GM18508 (cell line): ENCODE results near the gene SPINK4.

Experiments used
- ATAC-seq: cut with Tn5 transposase; IDR thresholded peaks from one replicate; pipeline ENCODE4 v1.9.1; 2021; ENCODE audit warnings: moderate number of reproducible peaks; ENCODE audit not compliant: insufficient read depth, unreplicated experiment

SPINK4 gene

GRCh38 chr9:33228606-33229005, 11.4 kb upstream of the SPINK4 start:
- ATAC-seq = no peak

DNA sequence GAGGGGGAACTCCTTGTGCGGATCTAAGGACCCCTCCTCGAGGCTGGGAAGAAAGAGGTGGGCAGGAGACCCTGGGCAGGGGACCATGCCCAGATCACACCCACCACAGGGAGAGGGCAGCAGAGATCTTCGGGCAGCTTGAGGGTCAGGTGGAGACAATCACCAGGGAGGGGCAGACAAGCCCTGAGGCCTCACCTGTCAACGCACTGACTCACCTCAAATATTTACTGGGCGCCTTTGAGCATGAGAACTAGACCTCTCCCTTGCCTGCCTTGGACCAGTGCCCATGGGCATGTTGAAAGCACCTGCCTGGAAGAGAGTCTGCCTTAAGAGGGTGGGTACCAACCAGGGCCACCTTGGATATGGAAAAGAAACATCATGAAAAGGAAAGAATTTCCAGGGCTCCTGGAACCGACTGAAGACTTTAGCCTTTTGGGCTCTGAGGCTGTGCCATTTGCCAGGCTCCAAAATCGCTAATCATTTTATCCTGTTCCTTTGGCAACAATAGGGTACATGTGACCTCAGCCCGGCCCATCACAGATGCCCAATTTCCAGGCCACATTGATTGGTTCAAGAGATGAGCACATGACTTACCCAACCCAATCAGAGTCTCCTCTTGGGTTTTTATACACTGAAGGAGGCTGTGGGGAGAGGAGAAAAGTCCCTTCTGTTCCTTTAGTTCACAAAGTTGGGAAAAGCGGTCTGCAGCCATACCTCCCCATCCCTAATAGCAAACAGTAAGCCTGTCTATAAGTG, 10.4 kb upstream of the SPINK4 start:
- ATAC-seq = no peak

GRCh38 chr9:33230756-33231622, 9.0 kb upstream of the SPINK4 start:
- ATAC-seq = no peak

DNA sequence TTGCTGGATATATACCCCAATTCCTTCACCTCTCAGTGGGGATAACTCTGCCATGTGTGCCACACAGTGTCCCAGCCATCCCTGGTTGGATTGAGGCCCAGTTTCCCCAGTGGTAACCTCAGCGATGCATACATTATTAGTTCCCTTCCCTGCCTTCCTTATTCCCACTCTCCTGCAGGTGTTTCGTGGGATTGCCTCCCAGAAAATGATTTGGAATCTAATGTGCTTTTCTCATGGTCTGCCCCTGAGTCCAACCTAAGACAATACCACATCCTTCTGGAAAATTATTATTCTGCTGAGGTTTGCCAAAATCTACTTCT, 8.4 kb upstream of the SPINK4 start:
- ATAC-seq = no peak

DNA sequence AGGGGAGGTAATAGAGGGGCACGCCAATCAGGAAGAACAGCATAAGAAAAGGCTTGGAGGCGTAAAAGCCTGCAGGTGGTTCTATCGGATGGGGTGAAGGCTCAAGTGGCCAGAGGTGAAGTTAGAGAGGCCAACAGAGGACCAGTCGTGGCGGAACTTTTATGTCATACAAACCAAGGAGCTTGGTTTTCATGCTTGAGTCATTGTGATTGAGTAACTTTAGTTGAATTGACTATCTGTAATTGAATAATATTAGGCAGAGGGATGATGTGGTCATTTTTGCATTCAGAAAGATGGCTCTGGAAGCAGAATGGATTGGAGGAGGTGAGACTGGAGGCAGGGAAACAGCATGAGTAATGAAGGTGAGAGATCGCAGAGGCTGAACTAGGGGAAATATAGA, 7.2 kb upstream of the SPINK4 start:
- no peak for ATAC-seq

- ATAC-seq = no peak
Measured at GRCh38 chr9:33233626-33234342, 6.2 kb upstream of the SPINK4 start.

DNA sequence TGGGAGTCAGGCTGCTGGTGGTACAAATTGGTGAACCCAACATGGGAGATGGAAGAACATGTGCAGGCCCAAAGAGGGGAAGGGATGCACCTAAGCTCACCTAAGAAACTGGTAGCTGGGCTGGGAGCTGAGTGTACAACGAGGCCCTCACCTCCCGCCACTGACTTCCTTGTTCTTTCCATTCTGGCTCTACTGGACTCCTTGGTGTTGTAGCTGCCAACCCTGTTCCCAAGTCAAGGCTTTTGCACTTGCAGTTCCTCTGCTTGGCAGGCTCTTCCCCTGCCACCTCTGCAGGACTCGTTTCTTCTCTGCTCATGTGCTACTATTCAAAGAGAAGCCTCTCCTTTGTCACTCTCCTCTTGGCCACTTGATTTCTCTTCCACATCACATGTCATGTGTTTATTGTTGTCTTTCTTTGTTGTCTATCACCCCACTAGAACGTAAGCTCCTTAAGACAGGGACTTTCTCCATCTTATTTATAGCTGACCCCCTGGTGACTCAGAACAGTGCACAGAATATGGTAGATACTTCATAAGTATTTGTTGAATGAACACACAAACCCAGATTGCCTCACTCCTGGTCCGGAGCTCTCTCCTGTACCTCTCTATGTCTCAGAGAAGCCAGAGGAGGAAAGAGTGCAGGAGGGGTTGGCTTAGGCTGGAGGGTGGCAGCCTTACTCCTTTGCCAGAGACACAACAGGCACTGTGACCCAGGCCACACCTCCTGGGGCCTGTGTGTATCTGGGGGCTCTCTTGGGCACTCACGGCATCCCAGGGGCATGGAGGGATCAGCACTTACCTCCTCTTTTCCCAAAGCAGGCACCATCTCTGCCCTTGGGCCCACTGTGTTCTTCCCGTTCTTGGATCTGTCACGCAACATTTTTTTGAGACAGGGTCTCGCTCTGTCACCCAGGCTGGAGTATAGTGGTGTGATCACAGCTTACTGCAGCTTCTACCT, 5.2 kb upstream of the SPINK4 start:
- ATAC-seq = no peak

DNA sequence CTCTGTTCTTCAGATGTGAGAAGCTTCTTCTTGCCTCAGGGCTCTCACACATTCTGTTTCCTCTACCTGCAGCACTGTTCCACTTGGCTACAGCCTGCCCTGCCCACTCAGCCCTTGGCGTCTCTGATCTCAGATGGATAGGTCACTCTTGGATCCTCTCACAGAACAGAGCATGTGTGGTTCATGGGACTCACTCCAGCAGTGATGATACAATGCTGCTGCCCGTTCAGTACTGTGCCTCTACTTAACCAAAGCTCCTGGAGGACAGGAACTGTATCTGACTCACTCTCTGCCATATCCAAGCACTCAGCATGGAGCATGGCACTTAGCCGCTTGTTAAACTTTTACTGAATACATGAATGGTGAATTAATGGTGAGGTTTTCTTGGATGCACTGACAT, 3.4 kb upstream of the SPINK4 start:
- ATAC-seq = no peak

DNA sequence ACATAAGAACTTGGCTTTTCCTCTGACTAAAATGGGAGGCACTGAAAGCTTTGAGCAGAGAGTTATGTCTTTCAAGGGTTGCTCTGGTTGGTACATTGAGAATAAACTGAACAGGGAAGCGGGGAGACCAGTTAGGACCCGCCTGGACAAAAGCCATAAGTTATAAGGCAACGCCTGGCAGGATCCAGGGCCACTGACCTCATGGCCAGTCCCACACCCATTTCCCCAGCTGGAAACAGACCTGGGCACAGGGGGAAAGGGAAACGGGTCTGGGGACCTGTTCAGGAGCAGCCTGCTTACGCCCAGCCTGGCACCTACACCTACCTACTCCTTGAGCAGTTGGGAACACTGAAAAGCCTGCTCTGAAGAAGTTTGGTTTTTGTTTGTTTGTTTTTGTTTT, 1.3 kb downstream of the SPINK4 start:
- ATAC-seq = no peak

DNA sequence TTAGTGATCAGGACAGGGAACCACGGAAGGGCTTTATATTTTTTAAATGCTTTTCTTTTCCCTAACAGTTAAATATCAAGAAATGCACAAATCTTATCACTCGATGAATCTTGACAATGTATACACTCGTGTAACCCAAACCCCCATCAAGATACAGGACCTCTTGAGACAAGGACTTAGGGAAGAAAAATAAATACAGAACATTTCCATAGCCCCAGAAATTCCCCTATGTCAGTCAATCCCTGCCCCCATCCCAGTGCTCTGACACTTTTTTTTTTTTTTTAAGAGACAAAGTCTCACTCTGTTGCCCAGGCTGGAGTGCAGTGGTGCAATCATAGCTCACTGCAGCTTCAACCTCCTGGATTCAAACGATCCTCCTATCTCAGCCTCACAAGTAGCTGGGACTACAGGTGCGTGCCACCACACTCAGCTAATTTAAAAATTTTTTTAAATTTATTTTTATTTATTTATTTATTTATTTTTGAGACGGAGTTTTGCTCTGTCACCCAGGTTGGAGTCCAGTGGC, 2.7 kb downstream of the SPINK4 start:
- ATAC-seq = no peak

DNA sequence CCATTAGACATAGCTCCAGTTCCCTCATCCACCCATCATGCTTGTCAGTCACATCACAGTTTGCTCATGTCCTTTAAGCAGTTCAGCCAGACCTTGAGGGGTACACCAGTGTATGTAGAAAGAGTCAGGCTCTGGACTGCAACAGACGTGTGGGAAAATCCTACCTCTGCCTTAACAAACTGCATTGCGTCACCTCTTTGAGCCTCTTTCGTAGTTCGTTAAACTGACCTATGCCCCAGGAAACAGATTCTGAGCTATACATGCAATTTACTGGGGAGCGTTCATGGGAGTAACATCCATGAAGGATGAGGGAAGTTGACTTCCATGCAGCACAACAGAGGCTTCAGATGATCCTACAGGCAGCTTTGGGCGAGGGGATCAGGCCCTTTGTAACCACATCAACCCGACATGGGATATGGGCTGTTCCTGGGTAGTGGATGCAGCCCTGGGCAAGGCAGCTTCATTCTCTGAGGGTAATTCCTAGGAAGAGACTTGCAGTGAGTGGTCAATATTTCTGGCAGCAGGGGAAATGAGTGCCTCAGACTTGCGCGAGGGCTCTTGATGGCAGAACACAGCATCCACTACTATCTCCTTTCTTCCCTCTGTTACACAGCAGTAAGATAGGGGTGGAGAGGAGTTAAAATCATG, 4.3 kb downstream of the SPINK4 start:
- no peak for ATAC-seq

DNA sequence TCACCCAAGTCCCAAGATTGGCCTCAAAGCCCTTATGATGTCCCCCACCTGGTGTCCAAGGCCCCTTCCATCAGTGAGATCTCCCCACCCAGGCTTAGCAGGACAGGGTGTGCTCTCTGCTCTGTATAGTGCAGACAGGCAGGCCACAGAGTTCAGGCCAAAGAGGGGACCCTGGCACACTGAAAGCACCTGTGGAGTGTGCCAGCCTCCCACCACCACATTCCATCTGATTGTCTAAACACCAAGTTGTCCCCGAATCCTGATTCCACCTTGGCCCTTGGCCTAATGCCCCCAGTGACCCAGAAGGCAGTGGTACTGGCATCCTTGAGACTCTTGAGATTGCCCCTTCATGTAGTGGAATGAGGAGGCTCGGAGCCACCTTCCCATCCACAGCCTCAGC, 5.4 kb downstream of the SPINK4 start:
- no peak for ATAC-seq

DNA sequence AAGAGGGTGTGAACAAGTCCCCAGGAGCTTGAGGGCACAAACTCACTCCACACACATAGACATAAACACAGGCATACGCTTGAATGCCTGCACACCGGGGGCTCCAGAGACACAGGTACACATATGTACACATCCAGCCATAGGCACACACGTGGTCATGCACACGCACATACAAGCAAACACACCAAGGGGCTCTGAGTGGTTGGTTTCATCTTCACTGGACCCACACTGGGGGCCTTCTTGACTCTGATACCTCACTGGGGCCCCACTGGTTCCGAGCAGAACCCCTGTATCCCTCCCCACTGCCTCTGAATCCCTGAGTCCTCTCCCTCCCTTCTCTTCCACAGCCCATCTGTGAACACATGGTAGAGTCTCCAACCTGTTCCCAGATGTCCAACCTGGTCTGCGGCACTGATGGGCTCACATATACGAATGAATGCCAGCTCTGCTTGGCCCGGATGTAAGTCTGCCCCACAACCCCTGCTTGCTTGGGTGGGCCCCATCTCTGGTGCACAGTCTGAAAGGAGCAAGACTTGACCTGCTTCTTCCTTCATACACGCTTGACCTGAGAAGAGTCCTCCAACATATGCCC, 6.4 kb downstream of the SPINK4 start:
- no peak for ATAC-seq

- no peak for ATAC-seq
Measured at GRCh38 chr9:33248606-33249005, 8.6 kb downstream of the SPINK4 start.

GRCh38 chr9:33249087-33249658, 9.2 kb downstream of the SPINK4 start:
- no peak for ATAC-seq

- ATAC-seq = no peak
Measured at GRCh38 chr9:33249983-33250382, 10.0 kb downstream of the SPINK4 start.

GRCh38 chr9:33250458-33250995, 10.6 kb downstream of the SPINK4 start:
- no peak for ATAC-seq

- ATAC-seq = no peak
Measured at GRCh38 chr9:33254211-33254610, 14.2 kb downstream of the SPINK4 start.
